Omental fat pad (tissue), 4 donors: ENCODE results near the gene SMAD3. TPM values are rescaled to one million over a fixed set of nuclear protein-coding genes. Genes with fewer than 3 reads are reported as not detected.

Source experiments
- ATAC-seq: fragments of 150-250 bp; one replicate; pipeline ENCODE4 v1.9.1; 2016; ENCODE audit warnings: mild to moderate bottlenecking, moderate library complexity; ENCODE audit not compliant: low FRiP score
- DNase-seq: peaks from one replicate; pipeline ENCODE4 v3.0.0-alpha.2; 2019; ENCODE audit warnings: low spot score
- CTCF ChIP-seq, 3 donors: fragments of 450-650 bp; IDR thresholded peaks; one replicate each; pipeline ENCODE4 v1.5.1; 2016 to 2017; ENCODE audit warnings: antibody characterized with exemption in 3 of 3, mild to moderate bottlenecking in 3 of 3, moderate library complexity in 2 of 3
- total RNA-seq, 4 donors: library from RNA; depleted of rRNA; stranded (reverse); fragments of >200 nt; gene quantifications; one replicate each; pipeline ENCODE4 v1.1.0, GENCODE V29; 2016

The SMAD3 gene
- total RNA-seq, 4 donors from 2014 or later, result 30.9 to 58.1 (median 49.9) TPM

DNA sequence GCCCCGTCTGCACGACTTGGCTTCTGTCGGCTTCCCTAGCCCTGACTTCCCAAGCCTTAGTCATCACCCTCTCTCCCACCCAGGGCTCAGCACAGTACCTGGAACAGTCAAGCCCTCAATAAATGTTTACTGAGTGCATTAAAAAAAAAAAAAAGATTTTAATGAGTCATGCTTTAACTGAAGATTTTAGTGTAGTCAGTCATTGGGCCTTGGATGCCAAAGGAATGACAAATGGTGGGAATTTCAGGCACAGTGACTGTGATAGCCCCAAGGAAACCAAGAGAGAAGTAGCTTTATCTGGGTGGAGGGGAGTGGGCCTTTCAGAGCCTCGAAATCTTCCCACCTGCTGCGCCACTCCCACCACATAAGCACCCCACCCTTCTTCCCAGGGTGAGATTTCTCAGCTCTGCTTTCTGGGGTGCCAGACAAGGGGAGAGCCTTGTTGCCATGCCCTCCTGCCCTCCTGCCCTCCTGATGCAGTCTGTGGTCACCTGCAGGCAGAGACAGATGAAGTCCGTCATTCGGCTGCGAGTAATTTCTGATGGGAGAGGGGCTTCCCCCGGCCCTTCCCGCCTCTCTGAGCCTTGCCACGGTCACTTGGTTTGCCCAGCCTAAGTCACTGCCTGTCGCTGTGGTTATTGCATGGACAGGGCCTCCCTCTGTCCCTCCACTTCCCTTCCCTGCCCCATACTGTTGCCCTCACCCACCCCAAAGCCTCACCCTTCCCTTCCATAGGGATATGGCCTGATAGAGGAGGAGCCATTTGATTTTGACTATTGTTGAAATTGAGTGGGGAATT is 41.8 kb downstream of the SMAD3 start:
- DNase-seq, result no peak
- peak; percentile 82 for ATAC-seq
- TF ChIP-seq CTCF (IDR thresholded peaks at IDR 0.05), result no peak

DNA sequence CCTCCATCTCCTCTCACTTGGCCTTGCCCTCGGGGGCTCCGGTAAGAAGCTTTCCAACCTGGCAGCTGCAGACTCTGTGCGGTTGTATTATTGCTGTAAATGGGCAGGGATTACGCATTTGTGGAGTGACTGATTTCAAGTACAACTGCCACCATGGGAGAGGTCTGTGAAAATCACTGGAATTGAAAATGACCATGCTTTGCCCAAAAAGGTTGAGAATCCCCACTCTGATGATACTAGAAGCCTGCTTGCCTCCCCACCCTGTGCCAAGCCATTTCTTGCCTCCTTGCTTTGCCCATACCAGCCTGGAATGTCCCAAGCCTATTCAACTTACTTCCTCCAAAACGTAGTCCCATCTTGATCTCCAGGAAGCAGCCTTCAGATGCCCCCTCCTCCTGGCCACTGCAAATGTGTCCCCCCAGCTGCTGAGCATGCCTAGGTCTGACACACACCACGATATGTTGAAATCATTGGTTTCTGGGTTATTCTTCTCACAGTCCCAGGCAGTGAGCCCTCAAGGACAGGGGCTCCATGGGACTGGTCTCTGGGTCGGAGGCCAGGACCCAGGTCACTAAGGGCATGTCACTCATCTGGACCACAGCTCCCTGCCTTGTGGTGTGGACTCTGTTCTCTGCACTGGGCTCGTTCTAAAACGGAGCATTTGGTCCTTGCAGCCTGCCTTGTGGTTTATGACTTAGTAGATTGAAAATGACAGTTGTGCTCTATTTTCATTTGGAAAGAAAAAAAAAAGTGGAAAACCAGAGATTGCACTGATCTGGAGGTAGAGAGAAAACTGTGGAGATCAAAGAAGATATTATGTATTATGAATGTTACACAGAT is 42.9 kb downstream of the SMAD3 start:
- DNase-seq (no peak), ATAC-seq (no peak)
- no peak for TF ChIP-seq CTCF (IDR thresholded peaks at IDR 0.05)

DNA sequence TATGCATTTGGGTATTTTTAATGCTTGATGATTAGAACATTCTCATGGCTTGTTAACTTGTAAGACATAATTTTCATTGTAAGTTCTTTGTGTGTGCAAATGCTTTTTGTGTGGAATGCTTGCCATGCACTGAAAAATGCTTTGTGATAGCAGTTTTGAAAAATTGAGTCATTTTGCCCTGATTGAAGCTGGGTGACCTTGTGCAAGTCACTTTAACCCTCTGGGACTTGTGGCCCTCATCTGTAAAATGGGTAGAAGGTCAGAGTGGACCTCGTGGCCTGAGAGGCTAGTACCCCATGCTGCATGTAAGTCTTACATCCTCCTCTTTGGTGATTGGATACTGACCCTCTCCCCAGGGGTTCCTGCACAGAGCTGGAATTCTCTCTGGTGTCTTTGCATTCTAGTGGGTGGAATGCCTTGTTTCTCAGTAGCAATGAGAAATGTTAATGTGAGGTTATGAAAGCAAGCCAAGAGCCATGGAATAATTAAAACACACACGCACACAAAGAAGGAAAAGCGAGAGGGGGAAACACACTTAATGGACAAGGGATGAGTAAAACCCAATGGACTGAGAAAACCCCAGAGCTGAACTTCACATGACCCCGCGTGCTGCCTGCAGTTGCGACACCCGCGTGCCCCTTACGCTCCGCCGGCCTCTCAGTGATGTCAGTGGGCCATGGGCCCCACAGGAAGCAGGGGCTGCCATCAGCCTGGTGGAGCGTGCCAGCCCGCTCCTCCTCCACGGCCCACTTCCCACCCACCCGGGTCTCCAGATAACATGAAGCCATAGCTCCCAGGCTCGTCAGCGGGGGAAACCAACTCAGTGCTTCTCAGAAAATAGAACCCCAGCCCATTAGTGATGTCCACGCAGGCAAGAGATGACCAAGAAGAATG is 44.0 kb downstream of the SMAD3 start:
- no peak for TF ChIP-seq CTCF (IDR thresholded peaks at IDR 0.05)
- ATAC-seq (peak; percentile 56), DNase-seq (peak; percentile 66)

- ATAC-seq (no peak), DNase-seq (no peak)
- TF ChIP-seq CTCF (IDR thresholded peaks at IDR 0.05), result no peak
Measured at GRCh38 chr15:67110361-67110781, 45.0 kb downstream of the SMAD3 start.

DNA sequence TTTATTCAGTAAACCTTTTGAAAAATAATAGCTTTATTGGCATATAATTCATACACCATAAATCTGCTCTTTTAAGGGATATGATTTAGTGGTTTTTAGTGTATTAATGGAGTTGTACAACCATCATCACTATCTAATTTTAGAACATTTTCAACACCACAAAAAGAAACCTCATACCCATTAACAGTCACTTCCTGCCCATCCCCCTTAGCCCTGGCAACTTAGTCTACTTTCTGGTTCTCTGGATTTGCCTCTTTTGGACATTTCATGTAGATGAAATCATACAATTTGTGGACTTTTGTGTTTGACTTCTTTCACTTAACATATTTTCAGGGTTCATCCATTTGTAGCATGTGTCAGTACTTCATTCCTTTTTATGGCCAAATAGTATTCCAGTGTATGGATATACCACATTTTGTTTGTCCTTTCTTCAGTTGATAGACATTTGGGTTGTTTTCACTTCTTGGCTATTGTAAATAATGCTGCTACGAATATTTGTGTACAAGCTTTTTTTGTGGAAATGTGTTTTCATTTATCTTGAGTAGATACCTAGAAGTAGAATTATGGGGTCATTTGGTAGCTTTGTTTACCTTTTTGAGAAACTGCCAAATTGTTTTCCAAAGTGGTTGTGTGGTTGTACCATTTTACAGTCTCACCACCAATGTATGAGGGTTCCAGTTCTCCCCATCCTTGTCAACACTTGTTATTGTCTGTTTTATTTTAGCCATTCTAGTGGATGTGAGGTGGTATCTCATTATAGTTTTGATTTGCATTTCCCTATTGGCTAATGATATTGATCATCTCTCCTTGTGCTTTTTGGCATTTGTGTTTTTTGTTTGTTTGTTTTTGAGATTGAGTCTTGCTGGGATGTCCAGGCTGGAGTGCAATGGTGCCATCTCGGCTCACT is 45.8 kb downstream of the SMAD3 start:
- no peak for TF ChIP-seq CTCF (IDR thresholded peaks at IDR 0.05)
- no peak for ATAC-seq
- no peak for DNase-seq

DNA sequence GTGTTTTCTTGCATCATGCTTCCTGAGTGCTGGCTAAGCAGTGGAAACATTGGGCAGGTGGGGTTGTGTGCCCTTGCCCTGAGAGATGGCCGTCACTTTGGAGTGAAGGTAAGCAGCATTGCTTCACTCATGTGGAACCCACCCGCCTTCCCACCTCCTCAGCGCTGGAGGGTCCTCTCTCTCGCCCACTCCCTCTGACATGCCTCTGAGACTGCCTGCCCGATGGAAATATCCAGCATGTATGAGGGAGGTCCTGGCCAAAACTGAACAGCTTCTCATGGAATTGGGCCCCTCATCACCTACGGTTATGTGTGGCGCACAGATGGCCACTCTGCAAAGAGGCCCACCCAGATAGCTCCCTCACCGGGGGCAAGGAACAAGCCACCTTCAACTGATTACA is 48.6 kb downstream of the SMAD3 start:
- no peak for ATAC-seq
- DNase-seq, result no peak
- TF ChIP-seq CTCF (IDR thresholded peaks at IDR 0.05), result no peak
